Mononuclear cell (primary cell): Measurements from ENCODE around the gene PCDHGA2. TPM values are rescaled to one million over a fixed set of nuclear protein-coding genes. Genes with fewer than 3 reads are reported as not detected.
"Not testable (repeated sequence)": the region's sequence is repeated elsewhere in the genome, so short reads cannot be mapped to it uniquely, and the experiment has no call there.

ENCODE experiments used
- H3K27me3 ChIP-seq: 2 replicates; pipeline ENCODE4 v1.6.0; 2011; ENCODE audit warnings: low read length, control low read depth; ENCODE audit not compliant: insufficient read depth
- H3K4me1 ChIP-seq: 2 replicates; pipeline ENCODE4 v1.5.1; 2011; ENCODE audit warnings: mild to moderate bottlenecking, low read length, control low read depth; ENCODE audit not compliant: insufficient read depth
- H3K4me3 ChIP-seq: 2 replicates; pipeline ENCODE4 v1.5.1; 2011; ENCODE audit warnings: mild to moderate bottlenecking, low read length, moderate library complexity
- H3K9me3 ChIP-seq: 2 replicates; pipeline ENCODE4 v1.5.1; 2011; ENCODE audit warnings: low read depth, mild to moderate bottlenecking, control low read depth, low read length
- total RNA-seq: library from RNA; depleted of rRNA; stranded (reverse); fragments of >200 nt; gene quantifications from one replicate; pipeline ENCODE4 v1.2.3, GENCODE V29; 2012

PCDHGA2 gene
- total RNA-seq, 1 donor = not detected

DNA sequence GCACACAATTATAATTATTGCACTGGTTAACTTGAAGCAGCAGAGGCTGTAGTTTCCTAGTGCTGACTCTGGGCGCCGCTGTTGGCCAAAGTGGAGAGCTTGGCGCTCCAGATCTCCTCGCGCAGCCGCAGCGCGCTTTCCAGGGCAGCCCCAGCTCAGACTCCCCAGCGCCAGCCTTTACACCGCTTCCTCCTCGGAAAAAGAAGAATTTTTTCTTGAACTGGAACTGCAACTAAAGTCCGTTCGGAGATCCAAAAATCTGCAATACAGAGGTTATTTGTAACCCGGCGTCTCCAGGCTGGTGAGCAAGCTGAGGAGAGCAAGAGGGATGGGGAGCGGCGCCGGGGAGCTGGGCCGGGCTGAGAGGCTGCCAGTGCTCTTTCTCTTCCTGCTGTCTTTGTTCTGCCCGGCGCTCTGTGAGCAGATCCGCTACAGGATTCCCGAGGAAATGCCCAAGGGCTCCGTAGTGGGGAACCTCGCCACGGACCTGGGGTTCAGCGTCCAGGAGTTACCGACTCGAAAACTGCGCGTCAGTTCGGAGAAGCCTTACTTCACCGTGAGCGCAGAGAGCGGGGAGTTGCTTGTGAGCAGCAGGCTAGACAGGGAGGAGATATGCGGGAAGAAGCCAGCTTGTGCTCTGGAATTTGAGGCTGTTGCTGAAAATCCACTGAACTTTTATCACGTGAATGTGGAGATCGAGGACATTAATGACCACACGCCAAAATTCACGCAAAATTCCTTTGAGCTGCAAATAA, 49.2 kb downstream of the PCDHGA2 start, which contains the start of gene PCDHGB4:
Gene PCDHGB4 (plus strand): TSS at position 142 of the 755 bp plus-strand sequence. CDS start 187 bp downstream, at position 329.
- not testable (repeated sequence) for H3K4me3 ChIP-seq, H3K4me1 ChIP-seq, H3K9me3 ChIP-seq
- peaks cover 91% of the 10 kb centered on the region for H3K27me3 ChIP-seq

DNA sequence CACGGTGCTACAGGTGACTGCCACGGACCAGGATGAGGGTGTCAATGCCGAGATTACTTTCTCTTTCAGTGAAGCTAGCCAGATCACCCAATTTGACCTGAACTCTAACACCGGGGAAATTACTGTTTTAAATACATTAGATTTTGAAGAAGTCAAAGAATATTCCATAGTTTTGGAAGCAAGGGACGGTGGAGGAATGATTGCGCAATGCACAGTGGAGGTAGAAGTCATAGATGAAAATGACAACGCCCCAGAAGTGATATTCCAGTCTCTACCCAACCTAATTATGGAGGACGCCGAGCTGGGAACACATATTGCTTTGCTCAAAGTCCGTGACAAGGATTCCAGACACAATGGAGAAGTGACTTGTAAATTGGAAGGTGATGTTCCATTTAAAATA, 50.1 kb downstream of the PCDHGA2 start:
- Histone ChIP-seq H3K27me3 (peaks cover 91% of the 10 kb centered on the region), H3K4me1 (no peaks in the 10 kb centered on the region), H3K4me3 (no peak overlapping the region), H3K9me3 (peaks cover 9% of the 10 kb centered on the region)

DNA sequence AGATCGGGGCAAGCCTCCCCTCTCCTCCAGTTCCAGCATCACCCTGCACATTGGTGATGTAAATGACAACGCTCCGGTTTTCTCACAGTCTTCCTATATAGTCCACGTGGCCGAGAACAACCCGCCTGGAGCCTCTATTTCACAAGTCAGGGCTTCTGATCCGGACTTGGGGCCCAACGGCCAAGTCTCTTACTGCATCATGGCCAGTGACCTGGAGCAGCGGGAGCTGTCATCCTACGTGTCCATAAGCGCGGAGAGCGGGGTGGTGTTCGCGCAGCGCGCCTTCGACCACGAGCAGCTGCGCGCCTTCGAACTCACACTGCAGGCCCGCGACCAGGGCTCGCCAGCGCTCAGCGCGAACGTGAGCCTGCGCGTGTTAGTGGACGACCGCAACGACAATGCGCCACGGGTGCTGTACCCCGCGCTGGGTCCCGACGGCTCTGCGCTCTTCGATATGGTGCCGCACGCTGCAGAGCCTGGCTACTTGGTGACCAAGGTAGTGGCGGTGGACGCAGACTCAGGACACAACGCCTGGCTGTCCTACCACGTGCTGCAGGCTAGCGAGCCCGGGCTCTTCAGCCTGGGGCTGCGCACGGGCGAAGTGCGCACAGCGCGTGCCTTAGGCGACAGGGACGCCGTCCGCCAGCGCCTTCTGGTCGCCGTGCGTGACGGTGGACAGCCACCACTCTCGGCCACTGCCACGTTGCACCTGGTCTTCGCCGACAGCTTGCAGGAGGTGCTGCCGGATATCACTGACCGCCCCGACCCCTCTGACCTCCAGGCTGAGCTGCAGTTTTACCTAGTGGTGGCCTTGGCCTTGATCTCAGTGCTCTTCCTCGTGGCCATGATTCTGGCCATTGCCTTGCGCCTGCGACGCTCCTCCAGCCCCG, 50.8 kb downstream of the PCDHGA2 start:
- H3K9me3 ChIP-seq = peaks cover 12% of the 10 kb centered on the region
- H3K4me1 ChIP-seq = no peaks in the 10 kb centered on the region
- H3K27me3 ChIP-seq = peaks cover 91% of the 10 kb centered on the region

DNA sequence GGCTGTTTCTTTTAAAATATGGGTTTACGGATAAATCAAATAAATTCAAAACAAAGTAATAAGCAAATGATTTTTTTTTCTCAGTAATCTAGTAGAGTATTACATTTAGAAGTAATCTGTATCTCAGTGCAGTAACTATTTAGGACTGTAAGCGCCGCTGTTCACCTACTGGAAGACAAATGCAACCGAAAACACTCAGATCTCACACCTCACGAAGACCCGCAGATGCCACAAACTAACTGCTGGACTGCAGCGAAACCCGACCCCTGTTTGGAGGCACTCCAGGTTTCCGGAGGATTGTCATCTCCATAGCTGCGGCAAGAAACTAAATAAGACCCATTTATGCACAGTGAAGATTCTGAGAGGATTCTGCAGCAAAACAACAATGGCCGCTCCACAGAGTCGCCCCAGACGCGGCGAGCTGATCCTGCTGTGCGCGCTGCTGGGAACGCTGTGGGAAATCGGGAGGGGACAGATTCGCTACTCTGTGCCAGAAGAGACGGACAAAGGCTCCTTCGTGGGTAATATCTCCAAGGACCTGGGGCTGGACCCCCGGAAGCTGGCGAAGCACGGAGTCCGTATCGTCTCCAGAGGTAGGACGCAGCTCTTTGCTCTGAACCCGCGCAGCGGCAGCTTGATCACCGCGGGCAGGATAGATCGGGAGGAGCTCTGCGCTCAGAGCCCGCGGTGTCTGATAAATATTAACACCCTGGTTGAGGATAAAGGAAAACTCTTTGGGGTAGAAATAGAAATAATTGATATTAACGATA, 54.1 kb downstream of the PCDHGA2 start, which contains the start of gene PCDHGA8:
Gene PCDHGA8 (plus strand): TSS at position 205 of the 770 bp plus-strand sequence. CDS start 181 bp downstream, at position 386.
- peaks cover 89% of the 10 kb centered on the region for H3K27me3 ChIP-seq
- H3K4me3 ChIP-seq = no peak within 1 kb of the TSS
- H3K9me3 ChIP-seq = peaks cover 17% of the 10 kb centered on the region
- H3K4me1 ChIP-seq = no peaks in the 10 kb centered on the region

More for the DNA sequence above, 50.8 kb downstream of the PCDHGA2 start:
- no peak overlapping the region for H3K4me3 ChIP-seq

Other genes with a start within 250 kb of the PCDHGA2 start
- gene PCDHB2, start 244.1 kb upstream of the PCDHGA2 start, total RNA-seq = 0.10 TPM
- gene PCDHB3, start 238.3 kb upstream of the PCDHGA2 start, total RNA-seq = under 0.01 TPM
- gene PCDHB4, start 216.9 kb upstream of the PCDHGA2 start, total RNA-seq = not detected
- gene PCDHB5, start 203.6 kb upstream of the PCDHGA2 start, total RNA-seq = 0.10 TPM
- gene PCDHB6, start 188.7 kb upstream of the PCDHGA2 start, total RNA-seq = not detected
- under 0.01 TPM for gene PCDHB7, start 166.1 kb upstream of the PCDHGA2 start, total RNA-seq
- not detected for gene PCDHB8, start 161.0 kb upstream of the PCDHGA2 start, total RNA-seq
- not detected for gene PCDHB16, start 156.4 kb upstream of the PCDHGA2 start, total RNA-seq
- 0.31 TPM for gene PCDHB9, start 151.6 kb upstream of the PCDHGA2 start, total RNA-seq
- gene PCDHB10, start 146.4 kb upstream of the PCDHGA2 start, total RNA-seq = not detected
- not detected for gene PCDHB11, start 139.1 kb upstream of the PCDHGA2 start, total RNA-seq
- not detected for gene PCDHB12, start 130.0 kb upstream of the PCDHGA2 start, total RNA-seq
- not detected for gene PCDHB13, start 124.8 kb upstream of the PCDHGA2 start, total RNA-seq
- gene PCDHB14, start 115.4 kb upstream of the PCDHGA2 start, total RNA-seq = not detected
- gene PCDHB15, start 93.4 kb upstream of the PCDHGA2 start, total RNA-seq = not detected
- gene SLC25A2, start 34.7 kb upstream of the PCDHGA2 start, total RNA-seq = 0.73 TPM
- gene TAF7, start 18.0 kb upstream of the PCDHGA2 start, total RNA-seq = 76.5 TPM
- not detected for gene PCDHGA1, start 8.2 kb upstream of the PCDHGA2 start, total RNA-seq
- gene PCDHGA3, start 5.1 kb downstream of the PCDHGA2 start, total RNA-seq = 0.10 TPM
- not detected for gene PCDHGB1, start 11.3 kb downstream of the PCDHGA2 start, total RNA-seq
- gene PCDHGA4, start 16.3 kb downstream of the PCDHGA2 start, total RNA-seq = 0.21 TPM
- 0.63 TPM for gene PCDHGB2, start 21.2 kb downstream of the PCDHGA2 start, total RNA-seq
- gene PCDHGA5, start 25.4 kb downstream of the PCDHGA2 start, total RNA-seq = 0.21 TPM
- 0.63 TPM for gene PCDHGB3, start 31.5 kb downstream of the PCDHGA2 start, total RNA-seq
- gene PCDHGA6, start 35.1 kb downstream of the PCDHGA2 start, total RNA-seq = 0.10 TPM
- 0.42 TPM for gene PCDHGA7, start 44.0 kb downstream of the PCDHGA2 start, total RNA-seq
- gene PCDHGB4, start 48.9 kb downstream of the PCDHGA2 start, total RNA-seq = 0.31 TPM
- gene PCDHGA8, start 53.9 kb downstream of the PCDHGA2 start, total RNA-seq = 0.10 TPM
- gene PCDHGB5, start 59.2 kb downstream of the PCDHGA2 start, total RNA-seq = 0.84 TPM
- gene PCDHGA9, start 64.0 kb downstream of the PCDHGA2 start, total RNA-seq = 0.42 TPM
- gene PCDHGB6, start 69.3 kb downstream of the PCDHGA2 start, total RNA-seq = 0.63 TPM
- 0.52 TPM for gene PCDHGA10, start 74.2 kb downstream of the PCDHGA2 start, total RNA-seq
- 0.31 TPM for gene PCDHGB7, start 78.9 kb downstream of the PCDHGA2 start, total RNA-seq
- gene PCDHGA11, start 82.3 kb downstream of the PCDHGA2 start, total RNA-seq = 0.21 TPM
- 0.10 TPM for gene PCDHGA12, start 91.7 kb downstream of the PCDHGA2 start, total RNA-seq
- 0.42 TPM for gene PCDHGC3, start 137.2 kb downstream of the PCDHGA2 start, total RNA-seq
- 0.10 TPM for gene PCDHGC4, start 146.3 kb downstream of the PCDHGA2 start, total RNA-seq
- gene PCDHGC5, start 150.3 kb downstream of the PCDHGA2 start, total RNA-seq = not detected